HepG2 (cell line): ENCODE results near the gene KRTAP3-1. TPM values are rescaled to one million over a fixed set of nuclear protein-coding genes. Genes with fewer than 3 reads are reported as not detected.

Experiments
- CCDC6 ChIP-seq: sonication (generic); formaldehyde crosslinking; IDR thresholded peaks from 2 replicates; pipeline ENCODE4 v1.8.1; 2022; ENCODE audit warnings: mild to moderate bottlenecking, missing genetic modification reagents, moderate library complexity
- NFAT5 ChIP-seq: sonication (generic); formaldehyde crosslinking; IDR thresholded peaks from 2 replicates; pipeline ENCODE4 v1.4.0; 2020; ENCODE audit warnings: missing genetic modification reagents
- SCMH1 ChIP-seq: sonication (generic); formaldehyde crosslinking; IDR thresholded peaks from 2 replicates; pipeline ENCODE4 v1.9.0; 2021; ENCODE audit warnings: missing genetic modification reagents, mild to moderate bottlenecking, borderline replicate concordance
- SMAD1 ChIP-seq: sonication (generic); formaldehyde crosslinking; IDR thresholded peaks from 2 replicates; pipeline ENCODE4 v1.4.0; 2020; ENCODE audit warnings: missing genetic modification reagents, low read depth, mild to moderate bottlenecking, borderline replicate concordance
- TRIM24 ChIP-seq: sonication (generic); formaldehyde crosslinking; IDR thresholded peaks from 2 replicates; pipeline ENCODE4 v1.8.0; 2022; ENCODE audit warnings: mild to moderate bottlenecking, missing genetic modification reagents
- ZBED4 ChIP-seq: sonication (generic); formaldehyde crosslinking; IDR thresholded peaks from 2 replicates; pipeline ENCODE4 v1.4.0; 2020; ENCODE audit warnings: missing genetic modification reagents, borderline replicate concordance
- ZIK1 ChIP-seq: sonication (generic); formaldehyde crosslinking; IDR thresholded peaks from 2 replicates; pipeline ENCODE4 v1.5.0; 2020; ENCODE audit warnings: mild to moderate bottlenecking, low read depth, missing genetic modification reagents, borderline replicate concordance
- ZNF142 ChIP-seq: sonication (generic); formaldehyde crosslinking; IDR thresholded peaks from 2 replicates; pipeline ENCODE4 v1.4.0; 2020; ENCODE audit warnings: missing genetic modification reagents
- ZNF280B ChIP-seq: sonication (generic); formaldehyde crosslinking; IDR thresholded peaks from 2 replicates; pipeline ENCODE4 v1.5.0; 2020; ENCODE audit warnings: missing genetic modification reagents, mild to moderate bottlenecking, borderline replicate concordance
- ZNF572 ChIP-seq: sonication (generic); formaldehyde crosslinking; IDR thresholded peaks from 2 replicates; pipeline ENCODE4 v1.5.1; 2020; ENCODE audit warnings: mild to moderate bottlenecking, missing genetic modification reagents
- ZNF780A ChIP-seq: sonication (generic); formaldehyde crosslinking; IDR thresholded peaks from 2 replicates; pipeline ENCODE4 v1.8.0; 2022; ENCODE audit warnings: mild to moderate bottlenecking, missing genetic modification reagents, moderate library complexity
- ZSCAN12 ChIP-seq: sonication (generic); formaldehyde crosslinking; IDR thresholded peaks from 2 replicates; pipeline ENCODE4 v1.9.0; 2021; ENCODE audit warnings: mild to moderate bottlenecking, missing genetic modification reagents
- polyA plus RNA-seq, 8 experiments: library from polyadenylated mRNA; depleted of rRNA in 3 of 8; stranded (reverse) in 7 of 8; unstranded in 1 of 8; fragments of >200 nt; fragmentation: Illumina TruSeq in 4 of 8; extraction: Trizol in 4 of 8; gene quantifications; 2 replicates each; pipeline versions ENCODE4 v1.2.1 to v1.2.3, GENCODE V29; 2011 to 2016; ENCODE audit warnings: low read depth in 4 of 8, missing spikeins in 1 of 8, mixed read lengths in 1 of 8; ENCODE audit not compliant: insufficient read depth in 1 of 8
- total RNA-seq, 5 experiments: library from RNA; depleted of rRNA; stranded (reverse); fragments of >200 nt; fragmentation: Illumina TruSeq; extraction: Trizol; gene quantifications; 2 replicates each; pipeline ENCODE4 v1.2.3, GENCODE V29; 2016; ENCODE audit warnings: low read depth in 1 of 5

Gene KRTAP3-1
- total and polyA plus RNA-seq, 2 of the 13 experiments (the other 11 are each of a cell fraction or from before 2014, with no cell fraction given): 0.29 to 3.7 TPM

GRCh38 chr17:41009301-41009760 is 403 bp upstream of the KRTAP3-1 start (continued):
- TF ChIP-seq SMAD1: no peak
- no peak for TF ChIP-seq ZNF780A (CRISPR knock-in tag)
- TF ChIP-seq ZNF572 (CRISPR knock-in tag): no peak
- TF ChIP-seq ZSCAN12 (CRISPR knock-in tag): no peak
- no peak for TF ChIP-seq SCMH1 (CRISPR knock-in tag)
- no peak for TF ChIP-seq ZIK1 (CRISPR knock-in tag)
- no peak for TF ChIP-seq ZNF142 (CRISPR knock-in tag)
- no peak for TF ChIP-seq ZNF280B (CRISPR knock-in tag)
- TF ChIP-seq TRIM24 (CRISPR knock-in tag): no peak
- no peak; the same call in 1 of the 2 replicates for TF ChIP-seq CCDC6 (CRISPR knock-in tag)
- TF ChIP-seq ZBED4 (CRISPR knock-in tag): peak; percentile 52; the same call in 1 of the 2 replicates
- no peak for TF ChIP-seq NFAT5 (CRISPR knock-in tag)
